Activated CD4-positive, alpha-beta T cell treated with anti-CD3 and anti-CD28 coated beads, Interleukin-2, Interleukin-6, amounts not matched to agents 100 ng/mL and 50 ng/mL, durations not matched to agents 16 hours and 8 hours (primary cell): ENCODE data around the gene ROR2.

Experiments used
- DNase-seq: peaks from one replicate; pipeline ENCODE4 v3.0.0-alpha.2; 2020

Gene ROR2

GRCh38 chr9:91864380-91864779, 85.6 kb downstream of the ROR2 start:
- no peak for DNase-seq

DNA sequence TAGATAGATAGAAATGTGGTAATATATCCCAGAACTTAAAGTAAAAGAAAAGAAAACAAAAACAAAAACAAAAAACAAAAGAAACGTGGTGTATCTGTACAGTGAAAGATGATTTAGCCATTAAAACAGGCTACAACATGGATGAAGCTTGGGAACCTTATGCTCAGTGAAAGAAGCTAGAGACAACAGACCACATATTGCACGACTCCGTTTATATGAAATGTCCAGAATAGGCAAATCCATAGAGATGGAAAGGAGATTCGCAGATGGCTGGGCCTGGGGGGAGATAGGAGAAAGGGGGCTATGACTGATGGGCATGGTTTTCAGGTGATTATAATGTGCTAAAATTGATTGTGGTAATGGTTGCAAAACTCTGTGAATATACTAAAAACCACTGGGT, 86.6 kb downstream of the ROR2 start:
- no peak for DNase-seq

GRCh38 chr9:91858213-91859030, 91.6 kb downstream of the ROR2 start:
- DNase-seq, result no peak

DNA sequence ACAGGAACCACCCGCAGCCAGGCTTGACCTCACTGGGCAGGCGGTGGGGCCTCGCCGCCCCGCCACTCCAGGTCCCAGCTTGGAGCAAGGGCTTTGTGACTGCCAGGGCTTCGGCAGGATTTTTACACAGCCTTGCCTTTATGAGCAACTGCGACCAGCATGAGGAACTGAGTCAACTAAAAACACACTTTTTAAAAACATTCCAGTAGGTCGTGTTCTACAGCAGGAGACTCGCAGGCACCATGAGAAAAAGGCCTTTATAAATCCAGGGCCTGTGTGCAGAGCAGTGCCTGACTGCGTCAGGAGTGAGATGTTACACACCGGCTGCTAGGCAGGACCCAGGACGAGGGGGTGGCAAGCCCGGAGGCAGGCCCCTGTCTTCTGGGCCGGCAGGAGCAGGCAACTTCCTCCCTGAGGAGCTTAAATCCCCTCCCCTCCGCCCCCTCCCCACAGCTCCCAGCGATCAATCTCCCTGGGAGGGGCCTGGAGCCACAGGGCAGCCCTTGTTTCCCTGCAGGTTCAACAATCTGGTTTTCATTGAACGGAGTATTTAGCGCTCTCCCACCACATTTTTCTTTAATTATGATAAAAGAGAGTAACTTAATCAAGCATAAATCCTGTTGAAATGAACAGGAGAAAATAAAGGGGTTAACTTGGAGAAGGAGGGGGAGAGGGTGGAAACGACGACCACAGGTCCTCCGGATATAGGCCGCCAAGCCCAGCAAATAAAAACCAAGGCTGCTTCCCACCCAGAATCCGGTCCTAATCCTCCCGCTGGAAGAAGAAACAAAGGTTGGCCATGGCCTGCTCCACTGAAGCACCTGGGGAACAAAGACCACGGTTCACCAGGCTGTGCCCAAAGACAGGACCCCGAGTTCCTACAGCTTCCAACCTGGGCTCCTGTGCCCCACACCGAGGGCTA, 92.5 kb downstream of the ROR2 start:
- no peak for DNase-seq

- peak; percentile 7 for DNase-seq
These were observed 93.6 kb downstream of the ROR2 start for GRCh38 chr9:91856419-91856818.

DNA sequence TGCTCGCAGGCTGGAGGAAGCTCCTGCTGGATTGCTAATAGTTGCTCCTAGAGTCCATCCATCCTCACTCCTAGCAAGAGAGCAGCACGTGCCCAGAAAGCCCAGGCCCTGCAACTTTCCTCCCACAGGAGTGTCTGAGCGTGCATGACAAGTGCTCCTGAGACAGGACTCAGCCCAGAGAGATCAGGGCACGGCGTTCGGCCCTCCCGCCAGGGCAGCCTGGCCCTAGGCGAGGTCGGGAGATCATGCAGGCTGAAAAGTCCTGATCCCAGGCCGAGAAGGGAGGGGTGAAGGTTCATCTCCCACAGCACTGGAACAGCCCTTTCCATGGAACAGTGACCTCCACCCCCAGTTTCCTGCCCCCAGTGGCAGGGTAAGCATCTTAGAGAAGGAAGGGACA, 94.8 kb downstream of the ROR2 start:
- DNase-seq, result no peak

GRCh38 chr9:91852801-91853347, 97.2 kb downstream of the ROR2 start:
- DNase-seq, result no peak

GRCh38 chr9:91849694-91850093, 100.3 kb downstream of the ROR2 start:
- no peak for DNase-seq

DNA sequence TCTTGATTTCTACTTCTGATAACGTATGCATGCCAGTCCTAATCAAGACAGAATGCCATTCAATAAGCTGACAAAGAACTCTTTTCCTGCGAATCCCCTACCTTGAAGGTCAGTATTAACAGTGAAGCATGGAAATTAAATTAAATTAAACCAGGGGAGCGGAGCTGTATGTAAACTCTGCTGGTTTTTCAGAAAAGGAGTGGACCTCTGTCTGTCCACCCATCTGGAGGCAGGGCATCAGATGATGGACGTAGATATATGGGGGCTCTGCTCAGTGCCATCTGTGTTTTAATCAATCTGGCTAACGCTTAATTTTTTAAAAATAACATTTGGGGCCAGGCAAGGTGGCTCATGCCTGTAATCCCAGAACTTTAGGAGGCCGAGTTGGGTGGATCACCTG, 101.9 kb downstream of the ROR2 start:
- DNase-seq, result no peak

DNA sequence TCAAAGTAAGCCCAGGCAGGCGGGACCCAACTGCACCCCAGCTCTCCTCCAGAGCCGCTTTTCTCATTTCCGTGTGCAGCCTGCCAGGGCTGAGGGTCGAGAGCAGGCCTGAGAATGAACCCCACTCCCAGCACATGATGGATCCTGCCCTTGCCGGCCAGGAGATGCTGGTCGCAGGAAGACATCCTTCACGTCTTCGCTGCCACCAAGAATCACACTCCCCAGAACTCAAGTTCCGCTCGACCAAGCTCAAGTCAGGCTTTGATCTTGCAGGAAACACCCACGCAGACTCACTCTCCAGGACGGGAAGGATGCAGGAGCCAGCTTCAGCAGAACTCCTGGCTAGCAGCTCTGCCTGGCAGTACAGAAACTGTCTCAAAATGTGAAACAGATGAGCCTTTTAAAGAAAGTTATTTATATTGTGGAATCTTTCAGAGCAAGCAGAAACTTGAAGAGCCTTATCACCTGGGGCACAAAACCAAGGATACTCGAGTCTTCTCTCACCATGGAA, 102.4 kb downstream of the ROR2 start:
- peak; percentile 23 for DNase-seq

GRCh38 chr9:91845879-91846278, 104.1 kb downstream of the ROR2 start:
- DNase-seq, result no peak

GRCh38 chr9:91844701-91845291, 105.2 kb downstream of the ROR2 start:
- no peak for DNase-seq

DNA sequence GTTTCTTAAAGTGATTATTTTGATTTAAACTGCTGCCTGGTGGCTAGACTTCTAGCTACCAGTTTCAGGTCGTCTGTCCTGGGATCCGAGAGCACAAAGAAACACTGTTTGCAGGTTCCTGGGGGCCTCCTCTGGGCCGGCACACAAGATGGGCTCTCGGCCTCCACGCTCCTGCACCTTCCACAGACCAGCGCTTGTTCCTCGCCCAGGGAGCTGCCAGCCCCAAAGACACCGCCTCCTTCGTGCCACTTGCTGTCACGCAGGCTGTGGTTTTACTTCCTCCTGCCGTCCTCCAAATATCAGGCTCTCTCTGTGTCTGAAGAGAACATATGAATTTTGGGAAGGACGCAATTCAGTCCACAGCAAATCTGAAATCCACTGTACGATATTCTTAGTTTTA, 105.8 kb downstream of the ROR2 start:
- no peak for DNase-seq

DNA sequence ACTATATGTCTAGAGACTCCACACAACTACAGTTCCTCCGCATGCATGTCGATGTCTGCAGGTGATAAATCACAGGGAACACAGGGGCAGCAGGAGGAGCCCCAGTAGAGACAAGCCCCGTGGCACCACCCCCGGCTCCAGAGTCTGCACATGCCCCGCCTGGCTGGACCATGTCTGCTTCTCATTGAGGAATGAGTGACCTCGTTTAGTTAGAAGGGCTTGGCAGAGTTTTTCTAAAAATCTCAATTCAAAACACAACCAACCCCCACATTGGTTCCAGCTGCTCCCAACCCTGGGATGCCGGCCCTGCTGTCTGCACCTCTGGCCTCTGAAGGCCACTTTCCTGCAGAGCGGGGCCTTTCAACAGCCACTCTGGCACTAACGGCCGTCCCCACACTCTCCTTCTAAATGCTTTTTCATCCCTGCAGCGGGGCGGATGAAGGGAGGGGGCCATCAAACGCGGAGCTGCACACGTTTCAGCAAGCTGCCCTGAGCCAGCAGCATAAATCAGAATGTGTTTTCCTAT, 106.3 kb downstream of the ROR2 start:
- no peak for DNase-seq

- no peak for DNase-seq
These were observed 106.9 kb downstream of the ROR2 start for GRCh38 chr9:91843093-91843492.

- DNase-seq, result no peak
These were observed 107.5 kb downstream of the ROR2 start for GRCh38 chr9:91842358-91843049.

GRCh38 chr9:91841591-91841990, 108.4 kb downstream of the ROR2 start:
- no peak for DNase-seq

DNA sequence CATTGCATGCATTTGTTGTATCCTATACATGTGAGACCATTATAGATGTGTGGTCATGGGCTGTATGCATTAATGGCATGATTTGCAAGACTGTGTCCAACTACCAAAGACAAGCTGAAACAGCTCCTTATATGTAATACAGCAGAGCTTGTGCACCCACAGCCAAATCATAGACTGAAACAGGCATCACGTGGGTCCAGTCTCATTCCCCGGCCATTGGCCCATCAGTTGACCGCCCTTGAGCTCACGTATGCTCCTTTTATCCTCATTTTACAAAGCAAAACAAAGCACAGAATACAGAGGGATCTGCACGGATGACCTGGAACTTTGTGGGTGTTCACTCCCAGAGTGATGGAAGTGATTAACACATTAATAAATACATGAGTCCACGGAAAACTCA, 109.1 kb downstream of the ROR2 start:
- DNase-seq, result no peak

- no peak for DNase-seq
These were observed 109.6 kb downstream of the ROR2 start for GRCh38 chr9:91840469-91840868.

DNA sequence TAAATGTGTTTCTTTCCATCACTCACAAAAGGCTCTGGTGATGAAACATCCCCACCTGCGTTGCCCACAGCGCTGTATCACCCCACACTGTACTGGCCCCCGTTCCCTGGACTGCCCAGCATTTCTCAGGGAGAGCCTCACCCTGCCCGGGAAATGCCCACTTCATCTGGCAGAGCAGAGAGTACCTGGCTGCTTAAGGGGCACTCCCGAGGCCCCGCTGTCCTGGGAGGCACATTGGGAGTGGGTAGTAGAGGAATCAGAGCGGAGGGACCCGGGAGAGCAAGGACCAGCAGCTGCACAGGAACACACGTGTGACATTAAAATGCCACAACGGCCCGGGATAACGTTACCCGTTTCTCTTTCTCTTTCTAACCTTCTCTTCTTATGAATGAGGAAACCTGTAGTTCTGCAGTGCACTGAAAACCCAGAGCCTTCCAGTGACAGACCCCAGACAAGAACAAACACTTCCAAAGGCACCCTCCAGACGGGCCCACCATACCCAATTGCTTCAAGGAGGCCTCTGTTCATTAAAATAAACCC, 110.0 kb downstream of the ROR2 start:
- no peak for DNase-seq

- DNase-seq, result no peak
These were observed 111.9 kb downstream of the ROR2 start for GRCh38 chr9:91837981-91838731.
